Caco-2 (cell line): ENCODE measurements around the gene QRICH1. TPM values are rescaled to one million over a fixed set of nuclear protein-coding genes. Genes with fewer than 3 reads are reported as not detected.
"Not testable (repeated sequence)": the region's sequence is repeated elsewhere in the genome, so short reads cannot be mapped to it uniquely, and the experiment has no call there.

Experiments
- BruUV-seq: library from RNA; stranded (reverse); fragments of 400-500 nt; replicated peaks from 2 replicates; lab custom pipeline; 2021; lab: Mats Ljungman, UMichigan
- CTCF ChIA-PET: fragments of 300-600 bp; sonication (Branson Sonifier 250); formaldehyde crosslinking; loops from one replicate; lab custom pipeline; 2022; ENCODE audit warnings: antibody characterized with exemption; lab: Charles Lee
- POLR2A ChIA-PET: fragments of 300-600 bp; sonication (Branson Sonifier 250); formaldehyde crosslinking; loops from one replicate; lab custom pipeline; 2022; ENCODE audit warnings: antibody characterized with exemption; lab: Charles Lee
- DNase-seq, 2 experiments: peaks; one replicate each; pipeline versions ENCODE4 v3.0.0 to v3.0.0-alpha.2; 2020 to 2022
- H3K27me3 ChIP-seq: replicated peaks from 2 replicates; pipeline ENCODE4 v1.6.0; 2011; ENCODE audit warnings: low read length; ENCODE audit not compliant: control insufficient read depth, insufficient read depth
- H3K36me3 ChIP-seq: 2 replicates; pipeline ENCODE4 v1.5.1; 2011; ENCODE audit warnings: low read length; ENCODE audit not compliant: control insufficient read depth, insufficient read depth
- H3K4me1 ChIP-seq: fragments of 250-450 bp; sonication (Bioruptor Pico); 2 replicates; pipeline ENCODE4 v1.5.1; 2020; ENCODE audit warnings: mild to moderate bottlenecking
- H3K4me3 ChIP-seq: 2 replicates; pipeline ENCODE4 v1.5.1; 2011; ENCODE audit warnings: low read depth, mild to moderate bottlenecking, control low read depth, low read length
- H3K9me3 ChIP-seq: fragments of 250-450 bp; sonication (Bioruptor Pico); 2 replicates; pipeline ENCODE4 v1.5.1; 2020; ENCODE audit warnings: mild to moderate bottlenecking, moderate library complexity
- H3K27ac Mint-ChIP-seq: one replicate; pipeline ENCODE4 v1.8.0; 2022; ENCODE audit warnings: mixed read lengths; ENCODE audit not compliant: unreplicated experiment
- H3K27me3 Mint-ChIP-seq: one replicate; pipeline ENCODE4 v1.8.0; 2022; ENCODE audit warnings: mixed read lengths; ENCODE audit not compliant: insufficient read depth, unreplicated experiment
- H3K36me3 Mint-ChIP-seq: one replicate; pipeline ENCODE4 v1.8.0; 2022; ENCODE audit warnings: mild to moderate bottlenecking, mixed read lengths; ENCODE audit not compliant: insufficient read depth, unreplicated experiment
- H3K4me1 Mint-ChIP-seq: one replicate; pipeline ENCODE4 v1.8.0; 2022; ENCODE audit warnings: low read depth, mixed read lengths; ENCODE audit not compliant: unreplicated experiment
- H3K4me3 Mint-ChIP-seq: one replicate; pipeline ENCODE4 v1.8.0; 2022; ENCODE audit warnings: mild to moderate bottlenecking, moderate library complexity, mixed read lengths; ENCODE audit not compliant: unreplicated experiment
- H3K9me3 Mint-ChIP-seq: one replicate; pipeline ENCODE4 v1.8.0; 2022; ENCODE audit warnings: mixed read lengths; ENCODE audit not compliant: unreplicated experiment
- intact Hi-C: fragments of 100-400 bp; cut with micrococcal nuclease; formaldehyde crosslinking; loops from one replicate; pipeline ENCODE4 v1.10.0; 2022; ENCODE audit not compliant: unreplicated experiment
- total RNA-seq: library from RNA; stranded (reverse); gene quantifications from 2 replicates; pipeline ENCODE4 v1.2.3, GENCODE V29; 2022
- TF ChIP-seq, protein P1 (sequence below), 2 experiments: fragments of 200-600 bp in 1 of 2; IDR thresholded peaks; 1 replicate in 1 of 2; 2 replicates in 1 of 2; pipeline versions ENCODE4 v1.5.1 to v1.8.0; 2011 to 2022; ENCODE audit warnings: antibody characterized with exemption in 1 of 2, control low read depth in 1 of 2, inconsistent platforms in 1 of 2, low read depth in 1 of 2, low read length in 1 of 2, mild to moderate bottlenecking in 1 of 2, moderate library complexity in 1 of 2; ENCODE audit not compliant: insufficient read depth in 1 of 2, severe bottlenecking in 1 of 2, unreplicated experiment in 1 of 2

The QRICH1 gene
- total RNA-seq, 1 experiment from 2014 or later, result 119 TPM

GRCh38 chr3:49012441-49013017 is 81.3 kb downstream of the QRICH1 start:
- Histone ChIP-seq H3K27me3 (no peaks in the 10 kb centered on the region), H3K4me1 (peaks cover 7% of the 10 kb centered on the region), H3K36me3 (peaks cover 5% of the 10 kb centered on the region), H3K4me3 (no peak overlapping the region), H3K9me3 (no peaks in the 10 kb centered on the region)
- H3K4me3 Mint-ChIP-seq, result no peak overlapping the region
- no peaks in the 10 kb centered on the region for H3K27me3 Mint-ChIP-seq
- BruUV-seq, result no TSS peak
- no peak for DNase-seq
- TF ChIP-seq, protein P1, sequence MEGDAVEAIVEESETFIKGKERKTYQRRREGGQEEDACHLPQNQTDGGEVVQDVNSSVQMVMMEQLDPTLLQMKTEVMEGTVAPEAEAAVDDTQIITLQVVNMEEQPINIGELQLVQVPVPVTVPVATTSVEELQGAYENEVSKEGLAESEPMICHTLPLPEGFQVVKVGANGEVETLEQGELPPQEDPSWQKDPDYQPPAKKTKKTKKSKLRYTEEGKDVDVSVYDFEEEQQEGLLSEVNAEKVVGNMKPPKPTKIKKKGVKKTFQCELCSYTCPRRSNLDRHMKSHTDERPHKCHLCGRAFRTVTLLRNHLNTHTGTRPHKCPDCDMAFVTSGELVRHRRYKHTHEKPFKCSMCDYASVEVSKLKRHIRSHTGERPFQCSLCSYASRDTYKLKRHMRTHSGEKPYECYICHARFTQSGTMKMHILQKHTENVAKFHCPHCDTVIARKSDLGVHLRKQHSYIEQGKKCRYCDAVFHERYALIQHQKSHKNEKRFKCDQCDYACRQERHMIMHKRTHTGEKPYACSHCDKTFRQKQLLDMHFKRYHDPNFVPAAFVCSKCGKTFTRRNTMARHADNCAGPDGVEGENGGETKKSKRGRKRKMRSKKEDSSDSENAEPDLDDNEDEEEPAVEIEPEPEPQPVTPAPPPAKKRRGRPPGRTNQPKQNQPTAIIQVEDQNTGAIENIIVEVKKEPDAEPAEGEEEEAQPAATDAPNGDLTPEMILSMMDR (IDR thresholded peaks at IDR 0.05; ENCODE audit: insufficient read depth in 1 of 2, low read depth in 1 of 2, low read length in 1 of 2, severe bottlenecking in 1 of 2, unreplicated experiment in 1 of 2), result no peak
- ChIA-PET CTCF (interaction anchor here (1.7 to 3.6 kb wide), 2 partner anchors 25 kb away, joined by 7 to 29 read pairs; no protein-coding TSS in a partner anchor), POLR2A (interaction anchor here (0.5 to 1.2 kb wide), 2 partner anchors 10 to 259 kb away, joined by 3 to 4 read pairs; partner anchors contain the start of gene NDUFAF3)
- intact Hi-C loops, result no loop called here
- peaks cover 13% of the 10 kb centered on the region for H3K4me1 Mint-ChIP-seq
- H3K27ac Mint-ChIP-seq, result no peak overlapping the region
- peaks cover 90% of the 10 kb centered on the region for H3K36me3 Mint-ChIP-seq
- no peaks in the 10 kb centered on the region for H3K9me3 Mint-ChIP-seq

GRCh38 chr3:49009396-49009795 is 84.5 kb downstream of the QRICH1 start:
- intact Hi-C loops, result no loop called here
- ChIA-PET CTCF (interaction anchor here (0.6 to 1.4 kb wide), 2 partner anchors 22 to 923 kb away, joined by 5 to 7 read pairs; no protein-coding TSS in a partner anchor), POLR2A (no interaction called here)
- DNase-seq, result no peak
- TF ChIP-seq, protein P1 (IDR thresholded peaks at IDR 0.05; ENCODE audit: insufficient read depth in 1 of 2, low read depth in 1 of 2, low read length in 1 of 2, severe bottlenecking in 1 of 2, unreplicated experiment in 1 of 2), result no peak
- H3K27me3 ChIP-seq, result no peaks in the 10 kb centered on the region
- Mint-ChIP-seq H3K9me3 (no peaks in the 10 kb centered on the region), H3K36me3 (peaks cover 76% of the 10 kb centered on the region), H3K27ac (peak overlapping the region; percentile 63), H3K4me1 (peaks cover 13% of the 10 kb centered on the region), H3K4me3 (peak overlapping the region; percentile 46), H3K27me3 (no peaks in the 10 kb centered on the region)
- H3K4me3 ChIP-seq, result no peak overlapping the region
- H3K36me3 ChIP-seq, result peaks cover 3% of the 10 kb centered on the region
- H3K4me1 ChIP-seq, result peaks cover 20% of the 10 kb centered on the region
- H3K9me3 ChIP-seq, result no peaks in the 10 kb centered on the region
- no TSS peak for BruUV-seq

DNA sequence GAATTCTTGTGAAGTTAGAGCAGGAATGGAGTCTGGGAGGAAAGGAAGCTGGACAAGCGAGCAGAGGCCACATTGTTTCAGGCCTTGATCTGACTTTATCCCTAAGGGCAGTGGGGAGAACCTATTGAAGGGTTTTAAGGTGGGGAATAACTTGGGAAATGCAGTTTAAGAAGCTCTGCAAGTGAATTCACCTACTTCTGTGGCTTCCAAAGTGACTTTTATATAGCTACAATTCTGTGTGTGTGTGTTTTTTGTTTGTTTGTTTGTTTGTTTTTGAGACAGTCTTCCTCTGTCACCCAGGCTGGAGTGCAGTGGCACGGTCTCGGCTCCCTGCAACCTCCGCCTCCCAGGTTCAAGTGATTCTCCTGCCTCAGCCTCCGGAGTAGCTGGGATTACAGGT is 85.2 kb downstream of the QRICH1 start:
- peak overlapping the region; percentile 94 for H3K4me3 Mint-ChIP-seq
- H3K4me3 ChIP-seq, H3K27me3 ChIP-seq, H3K9me3 ChIP-seq, H3K36me3 ChIP-seq, DNase-seq, H3K9me3 Mint-ChIP-seq, intact Hi-C loops, H3K27me3 Mint-ChIP-seq: not testable (repeated sequence)
- TSS peak; percentile 24 for BruUV-seq
- peak overlapping the region; percentile 98 for H3K27ac Mint-ChIP-seq
- H3K4me1 ChIP-seq, result peaks cover 26% of the 10 kb centered on the region
- CTCF ChIA-PET, result interaction anchor here (1.4 kb wide), 1 partner anchor 21 kb away, joined by 5 read pairs; no protein-coding TSS in a partner anchor
- POLR2A ChIA-PET, result interaction anchor here (2.8 kb wide), 1 partner anchor 13 kb away, joined by 92 read pairs; the partner anchor contains the start of gene NDUFAF3
- peaks cover 68% of the 10 kb centered on the region for H3K36me3 Mint-ChIP-seq
- peaks cover 13% of the 10 kb centered on the region for H3K4me1 Mint-ChIP-seq
